ENCODE results near the gene GRAMD1B.

The GRAMD1B gene

GRCh38 chr11:123525511-123525918 lies 95.4 kb downstream of the GRAMD1B start:
- DNase-seq (ENCODE audit: extremely low spot score, insufficient read length, low read depth), result no peak
- no peak for FAIRE-seq

GRCh38 chr11:123526027-123526805 lies 96.1 kb downstream of the GRAMD1B start:
- FAIRE-seq, result no peak
- no peak for DNase-seq (ENCODE audit: extremely low spot score, insufficient read length, low read depth)

GRCh38 chr11:123526918-123527317 lies 96.8 kb downstream of the GRAMD1B start:
- DNase-seq (ENCODE audit: extremely low spot score, insufficient read length, low read depth), result no peak
- no peak for FAIRE-seq

- DNase-seq (ENCODE audit: extremely low spot score, insufficient read length, low read depth) (no peak), FAIRE-seq (no peak)
These were observed 97.5 kb downstream of the GRAMD1B start for GRCh38 chr11:123527526-123527925.

GRCh38 chr11:123527947-123528346 lies 97.9 kb downstream of the GRAMD1B start:
- no peak for FAIRE-seq
- no peak for DNase-seq (ENCODE audit: extremely low spot score, insufficient read length, low read depth)

- DNase-seq (ENCODE audit: extremely low spot score, insufficient read length, low read depth), result no peak
- no peak for FAIRE-seq
These were observed 101.3 kb downstream of the GRAMD1B start for GRCh38 chr11:123531325-123531724.

GRCh38 chr11:123532131-123532530 lies 102.1 kb downstream of the GRAMD1B start:
- FAIRE-seq (no peak), DNase-seq (ENCODE audit: extremely low spot score, insufficient read length, low read depth) (no peak)

GRCh38 chr11:123535401-123535800 lies 105.3 kb downstream of the GRAMD1B start:
- no peak for FAIRE-seq
- DNase-seq (ENCODE audit: extremely low spot score, insufficient read length, low read depth), result no peak

- DNase-seq (ENCODE audit: extremely low spot score, insufficient read length, low read depth) (no peak), FAIRE-seq (no peak)
These were observed 106.8 kb downstream of the GRAMD1B start for GRCh38 chr11:123536690-123537437.

- no peak for FAIRE-seq
These were observed 107.7 kb downstream of the GRAMD1B start for GRCh38 chr11:123537726-123538125.

GRCh38 chr11:123543797-123544196 lies 113.7 kb downstream of the GRAMD1B start:
- FAIRE-seq (no peak), DNase-seq (ENCODE audit: extremely low spot score, insufficient read length, low read depth) (no peak)

More at GRCh38 chr11:123537726-123538125, 107.7 kb downstream of the GRAMD1B start:
- no peak for DNase-seq (ENCODE audit: extremely low spot score, insufficient read length, low read depth)

GRCh38 chr11:123544631-123545375 lies 114.7 kb downstream of the GRAMD1B start:
- no peak for DNase-seq (ENCODE audit: extremely low spot score, insufficient read length, low read depth)
- FAIRE-seq, result no peak

GRCh38 chr11:123545726-123546270 lies 115.7 kb downstream of the GRAMD1B start:
- no peak for FAIRE-seq
- no peak for DNase-seq (ENCODE audit: extremely low spot score, insufficient read length, low read depth)

GRCh38 chr11:123546515-123546914 lies 116.4 kb downstream of the GRAMD1B start:
- FAIRE-seq (no peak), DNase-seq (ENCODE audit: extremely low spot score, insufficient read length, low read depth) (no peak)

GRCh38 chr11:123547180-123547579 lies 117.1 kb downstream of the GRAMD1B start:
- DNase-seq (ENCODE audit: extremely low spot score, insufficient read length, low read depth), result no peak
- FAIRE-seq, result peak; percentile 69

GRCh38 chr11:123548774-123549173 lies 118.7 kb downstream of the GRAMD1B start:
- no peak for DNase-seq (ENCODE audit: extremely low spot score, insufficient read length, low read depth)
- no peak for FAIRE-seq

GRCh38 chr11:123549926-123550917 lies 120.2 kb downstream of the GRAMD1B start:
- DNase-seq (ENCODE audit: extremely low spot score, insufficient read length, low read depth), result no peak
- FAIRE-seq, result no peak

- no peak for DNase-seq (ENCODE audit: extremely low spot score, insufficient read length, low read depth)
- no peak for FAIRE-seq
These were observed 121.0 kb downstream of the GRAMD1B start for GRCh38 chr11:123551079-123551478.

- FAIRE-seq, result no peak
These were observed 126.6 kb downstream of the GRAMD1B start for GRCh38 chr11:123556633-123557032.

More at GRCh38 chr11:123556633-123557032, 126.6 kb downstream of the GRAMD1B start:
- DNase-seq (ENCODE audit: extremely low spot score, insufficient read length, low read depth), result no peak
